HG03095 (cell line): ENCODE measurements around the gene UBE2E1.

Experiments
- ATAC-seq: cut with Tn5 transposase; IDR thresholded peaks from one replicate; pipeline ENCODE4 v1.9.1; 2021; ENCODE audit warnings: moderate library complexity; ENCODE audit not compliant: unreplicated experiment

UBE2E1 gene

GRCh38 chr3:23793528-23794134 lies 12.1 kb upstream of the UBE2E1 start:
- ATAC-seq, result no peak

GRCh38 chr3:23795096-23795495 lies 10.7 kb upstream of the UBE2E1 start:
- no peak for ATAC-seq

- ATAC-seq, result no peak
Observed at GRCh38 chr3:23796518-23796917, 9.2 kb upstream of the UBE2E1 start.

GRCh38 chr3:23797491-23797890 lies 8.3 kb upstream of the UBE2E1 start:
- peak; percentile 89 for ATAC-seq

- ATAC-seq, result no peak
Observed at GRCh38 chr3:23798456-23798855, 7.3 kb upstream of the UBE2E1 start.

GRCh38 chr3:23798876-23799275 lies 6.9 kb upstream of the UBE2E1 start:
- no peak for ATAC-seq

GRCh38 chr3:23800731-23801130 lies 5.0 kb upstream of the UBE2E1 start:
- no peak for ATAC-seq

GRCh38 chr3:23804441-23805209 lies 1.1 kb upstream of the UBE2E1 start:
- ATAC-seq, result no peak

- ATAC-seq, result no peak
Observed at GRCh38 chr3:23805210-23805632, 534 bp upstream of the UBE2E1 start.

- peak; percentile 2 for ATAC-seq
Observed at GRCh38 chr3:23806534-23807423, 1.0 kb downstream of the UBE2E1 start.

- no peak for ATAC-seq
Observed at GRCh38 chr3:23807424-23808015, 1.8 kb downstream of the UBE2E1 start.

GRCh38 chr3:23808525-23808924 lies 2.8 kb downstream of the UBE2E1 start:
- ATAC-seq, result no peak

- no peak for ATAC-seq
Observed at GRCh38 chr3:23809294-23809693, 3.5 kb downstream of the UBE2E1 start.

GRCh38 chr3:23809840-23810342 lies 4.1 kb downstream of the UBE2E1 start:
- no peak for ATAC-seq

GRCh38 chr3:23810343-23811184 lies 4.8 kb downstream of the UBE2E1 start:
- ATAC-seq, result no peak

- ATAC-seq, result no peak
Observed at GRCh38 chr3:23811185-23811527, 5.4 kb downstream of the UBE2E1 start.

GRCh38 chr3:23811919-23812318 lies 6.2 kb downstream of the UBE2E1 start:
- peak; percentile 58 for ATAC-seq

- ATAC-seq, result no peak
Observed at GRCh38 chr3:23815879-23816278, 10.1 kb downstream of the UBE2E1 start.

- ATAC-seq, result no peak
Observed at GRCh38 chr3:23816721-23817120, 11.0 kb downstream of the UBE2E1 start.

GRCh38 chr3:23817508-23818223 lies 11.9 kb downstream of the UBE2E1 start:
- ATAC-seq, result no peak
